PFSK-1 (cell line): ENCODE data around the gene ACAD11.

Experiments
- POLR2AphosphoS5 ChIP-seq: IDR thresholded peaks from 2 replicates; pipeline ENCODE4 v1.6.1; 2012; ENCODE audit warnings: low read depth, mild to moderate bottlenecking, control low read depth, low read length, moderate library complexity
- REST ChIP-seq, 2 experiments: IDR thresholded peaks; 2 replicates each; pipeline versions ENCODE4 v1.6.1 to v1.8.0; 2011 to 2012; ENCODE audit warnings: low read depth in 2 of 2, low read length in 2 of 2, control low read depth in 1 of 2, inconsistent platforms in 1 of 2, mild to moderate bottlenecking in 1 of 2, moderate library complexity in 1 of 2; ENCODE audit not compliant: insufficient read depth in 1 of 2
- SIN3A ChIP-seq: IDR thresholded peaks from 2 replicates; pipeline ENCODE4 v1.6.1; 2012; ENCODE audit warnings: mild to moderate bottlenecking, low read length, moderate library complexity, borderline replicate concordance; ENCODE audit not compliant: insufficient read depth
- TAF1 ChIP-seq: IDR thresholded peaks from 2 replicates; pipeline ENCODE4 v1.6.1; 2012; ENCODE audit warnings: low read length, control low read depth, borderline replicate concordance; ENCODE audit not compliant: insufficient read depth

- no peak for TF ChIP-seq TAF1
- TF ChIP-seq SIN3A = no peak
- no peak for TF ChIP-seq POLR2AphosphoS5
- TF ChIP-seq REST (IDR thresholded peaks at IDR 0.05; ENCODE audit: insufficient read depth in 1 of 2, low read depth in 2 of 2, low read length in 2 of 2) = no peak
These were observed 96.1 kb downstream of the ACAD11 start for GRCh38 chr3:132563420-132564069.
